Endodermal cell (in vitro differentiated cells): ENCODE measurements around the gene VPS51. TPM values are rescaled to one million over a fixed set of nuclear protein-coding genes. Genes with fewer than 3 reads are reported as not detected.

Experiments
- DNase-seq: peaks from one replicate; pipeline ENCODE4 v3.0.0-alpha.2; 2017
- H3K27ac ChIP-seq: 2 replicates; pipeline ENCODE4 v1.5.1; 2013; ENCODE audit warnings: mild to moderate bottlenecking, low read depth, low read length, moderate library complexity
- H3K27me3 ChIP-seq: 2 replicates; pipeline ENCODE4 v1.6.1; 2013; ENCODE audit warnings: mild to moderate bottlenecking, low read length, moderate library complexity; ENCODE audit not compliant: insufficient read depth, control insufficient read depth, poor library complexity, severe bottlenecking
- H3K36me3 ChIP-seq: 2 replicates; pipeline ENCODE4 v1.7.0; 2013; ENCODE audit warnings: mild to moderate bottlenecking, low read length, moderate library complexity; ENCODE audit not compliant: control insufficient read depth, insufficient read depth
- H3K4me1 ChIP-seq: one replicate; pipeline ENCODE4 v1.7.0; 2013; ENCODE audit warnings: low read length; ENCODE audit not compliant: control insufficient read depth, insufficient read depth
- H3K4me3 ChIP-seq: 2 replicates; pipeline ENCODE4 v1.5.1; 2013; ENCODE audit warnings: mild to moderate bottlenecking, low read length, moderate library complexity
- H3K9ac ChIP-seq: 2 replicates; pipeline ENCODE4 v1.6.1; 2013; ENCODE audit warnings: mild to moderate bottlenecking, low read length, moderate library complexity; ENCODE audit not compliant: poor library complexity, severe bottlenecking; ENCODE audit errors: extremely low read depth
- H3K9me3 ChIP-seq: 2 replicates; pipeline ENCODE4 v1.6.1; 2013; ENCODE audit warnings: mild to moderate bottlenecking, low read length, moderate library complexity; ENCODE audit not compliant: control insufficient read depth
- H3K27ac Mint-ChIP-seq: 2 replicates; pipeline ENCODE4 v1.8.0; 2020; ENCODE audit warnings: mixed read lengths
- H3K27me3 Mint-ChIP-seq: 2 replicates; pipeline ENCODE4 v1.8.0; 2021; ENCODE audit warnings: mild to moderate bottlenecking, mixed read lengths; ENCODE audit not compliant: insufficient read depth
- H3K36me3 Mint-ChIP-seq: 2 replicates; pipeline ENCODE4 v1.8.0; 2020; ENCODE audit warnings: low read depth, mixed read lengths
- H3K4me1 Mint-ChIP-seq: 2 replicates; pipeline ENCODE4 v1.8.0; 2020; ENCODE audit warnings: mixed read lengths
- H3K4me3 Mint-ChIP-seq: 2 replicates; pipeline ENCODE4 v1.8.0; 2020; ENCODE audit warnings: mild to moderate bottlenecking, moderate library complexity, mixed read lengths
- H3K9me3 Mint-ChIP-seq: 2 replicates; pipeline ENCODE4 v1.8.0; 2020; ENCODE audit warnings: mild to moderate bottlenecking, mixed read lengths
- CTCF ChIP-seq: fragments of 200-600 bp; sonication (generic); conservative IDR thresholded peaks from 2 replicates; pipeline ENCODE4 v1.5.0; 2021; ENCODE audit warnings: antibody characterized with exemption, mild to moderate bottlenecking
- WGBS, 2 experiments: methylation state at CpG; one replicate each; pipeline versions ENCODE4 v1.1.5 to v1.1.7; 2013; ENCODE audit warnings: missing lambda C conversion rate in 2 of 2, mixed read lengths in 1 of 2; ENCODE audit not compliant: insufficient coverage in 1 of 2, insufficient read length in 1 of 2; 5-methylcytosine and 5-hydroxymethylcytosine counted together
- total RNA-seq, 2 donors: library from RNA; stranded (reverse); fragmentation: NEBNext Ultra II Directional in 1 of 2; extraction: Animal tissue kit (Norgen Biotek cat#: 25700) in 1 of 2; gene quantifications; 2 replicates in 1 of 2; 3 replicates in 1 of 2; pipeline ENCODE4 v1.2.1, GENCODE V29; 2021

Gene VPS51
- total RNA-seq, 2 donors from 2014 or later = 107 to 113 TPM

GRCh38 chr11:65156926-65157325, 60.9 kb downstream of the VPS51 start:
- Histone ChIP-seq H3K9ac (no peak overlapping the region), H3K9me3 (no peaks in the 10 kb centered on the region), H3K27me3 (no peaks in the 10 kb centered on the region), H3K4me1 (no peaks in the 10 kb centered on the region), H3K36me3 (no peaks in the 10 kb centered on the region), H3K4me3 (no peak overlapping the region), H3K27ac (no peak overlapping the region)
- WGBS, 2 experiments = 84 to 90% methylated on average over 3 of the region's 3 CpGs
- Mint-ChIP-seq H3K4me3 (no peak overlapping the region), H3K36me3 (no peaks in the 10 kb centered on the region), H3K27me3 (peaks cover 10% of the 10 kb centered on the region), H3K9me3 (no peaks in the 10 kb centered on the region), H3K27ac (no peak overlapping the region), H3K4me1 (no peaks in the 10 kb centered on the region)
- no peak for TF ChIP-seq CTCF
- no peak for DNase-seq

GRCh38 chr11:65157336-65157735, 61.3 kb downstream of the VPS51 start:
- Histone ChIP-seq H3K9me3 (no peaks in the 10 kb centered on the region), H3K4me3 (no peak overlapping the region), H3K9ac (no peak overlapping the region), H3K27me3 (no peaks in the 10 kb centered on the region), H3K27ac (no peak overlapping the region), H3K36me3 (no peaks in the 10 kb centered on the region), H3K4me1 (no peaks in the 10 kb centered on the region)
- Mint-ChIP-seq H3K27me3 (peaks cover 7% of the 10 kb centered on the region), H3K27ac (no peak overlapping the region), H3K4me3 (no peak overlapping the region), H3K4me1 (no peaks in the 10 kb centered on the region), H3K9me3 (no peaks in the 10 kb centered on the region), H3K36me3 (no peaks in the 10 kb centered on the region)
- 88 to 89% methylated on average over 2 to 3 of the region's 3 CpGs for WGBS, 2 experiments
- TF ChIP-seq CTCF = no peak
- no peak for DNase-seq

GRCh38 chr11:65159012-65159411, 63.0 kb downstream of the VPS51 start:
- Mint-ChIP-seq H3K27ac (no peak overlapping the region), H3K9me3 (no peaks in the 10 kb centered on the region), H3K27me3 (no peaks in the 10 kb centered on the region), H3K4me1 (no peaks in the 10 kb centered on the region), H3K36me3 (no peaks in the 10 kb centered on the region), H3K4me3 (no peak overlapping the region)
- WGBS, 2 experiments = 87 to 100% methylated on average over 1 to 5 of the region's 5 CpGs
- Histone ChIP-seq H3K4me1 (no peaks in the 10 kb centered on the region), H3K9me3 (no peaks in the 10 kb centered on the region), H3K36me3 (no peaks in the 10 kb centered on the region), H3K4me3 (no peak overlapping the region), H3K27ac (no peak overlapping the region), H3K27me3 (no peaks in the 10 kb centered on the region), H3K9ac (no peak overlapping the region)
- no peak for TF ChIP-seq CTCF
- DNase-seq = no peak
